K562 (cell line): ENCODE measurements around the gene CREB5. TPM values are rescaled to one million over a fixed set of nuclear protein-coding genes. Genes with fewer than 3 reads are reported as not detected.

Experiments
- ATAC-seq: fragments of 200-7000 bp; cut with Tn5 transposase; 3 replicates; pipeline ENCODE4 v1.9.1; 2020; ENCODE audit warnings: moderate library complexity
- BruUV-seq: library from RNA; stranded (reverse); fragments of 400-500 nt; replicated peaks from 2 replicates; lab custom pipeline; 2021; lab: Mats Ljungman, UMichigan
- CTCF ChIA-PET: fragments of 300-600 bp; formaldehyde crosslinking; extraction: SDS; loops from one replicate; lab custom pipeline; 2021; ENCODE audit warnings: low intra/inter-chr PET ratio; lab: Yijun Ruan, JAX
- POLR2A ChIA-PET: fragments of 300-600, 350-650 bp; sonication (Branson Sonifier 250); formaldehyde crosslinking; extraction: SDS; loops from one replicate; lab custom pipeline; 2021; ENCODE audit warnings: antibody characterized with exemption, inconsistent platforms; lab: Yijun Ruan, JAX
- DNase-seq, 4 experiments: peaks; one replicate each; pipeline versions ENCODE4 v3.0.0 to v3.0.0-alpha.2; 2011 to 2018; ENCODE audit warnings: low spot score in 3 of 4, mixed read lengths in 3 of 4; ENCODE audit errors: extremely low read depth in 1 of 4
- FAIRE-seq: peaks from 2 replicates; lab custom pipeline; 2011; peaks lifted over from hg19 to GRCh38; lab: Jason Lieb, UNC
- H2AFZ ChIP-seq: 2 replicates; pipeline ENCODE4 v1.6.0; 2011; ENCODE audit warnings: low read depth, low read length, control low read depth, inconsistent platforms
- H3K27ac ChIP-seq: fragments of 200-600 bp; 3 replicates; pipeline ENCODE4 v1.8.0; 2011; ENCODE audit warnings: low read depth, mild to moderate bottlenecking, control low read depth, inconsistent platforms, low read length, moderate library complexity, mixed read lengths; ENCODE audit errors: extremely low read depth
- H3K27me3 ChIP-seq, 2 experiments: fragments of 300-600 bp in 1 of 2; 2 replicates in 1 of 2; 3 replicates in 1 of 2; pipeline versions ENCODE4 v1.6.0 to v1.8.0; 2011; ENCODE audit warnings: inconsistent platforms in 2 of 2, low read length in 2 of 2, mild to moderate bottlenecking in 1 of 2, mixed read lengths in 1 of 2, moderate library complexity in 1 of 2; ENCODE audit not compliant: control insufficient read depth in 2 of 2, insufficient read depth in 2 of 2
- H3K36me3 ChIP-seq: fragments of 300-600 bp; 3 replicates; pipeline ENCODE4 v1.8.0; 2011; ENCODE audit warnings: mild to moderate bottlenecking, low read length, inconsistent platforms; ENCODE audit not compliant: control insufficient read depth, insufficient read depth
- H3K4me1 ChIP-seq, 2 experiments: fragments of 200-600 bp in 1 of 2; replicated peaks in 1 of 2; 2 replicates in 1 of 2; 3 replicates in 1 of 2; pipeline versions ENCODE4 v1.5.1 to v1.8.0; 2011; ENCODE audit warnings: inconsistent platforms in 2 of 2, low read length in 2 of 2, mild to moderate bottlenecking in 1 of 2, mixed read lengths in 1 of 2, moderate library complexity in 1 of 2; ENCODE audit not compliant: control insufficient read depth in 2 of 2, insufficient read depth in 2 of 2
- H3K4me2 ChIP-seq: 2 replicates; pipeline ENCODE4 v1.6.1; 2011; ENCODE audit warnings: low read length, control low read depth, inconsistent platforms, mixed read lengths; ENCODE audit not compliant: insufficient read depth
- H3K4me3 ChIP-seq: fragments of 200-600 bp; sonication (generic), shearing (Covaris generic); 2 replicates; pipeline ENCODE4 v1.5.1; 2016; ENCODE audit warnings: control low read depth, inconsistent platforms
- H3K79me2 ChIP-seq: fragments of 200-600 bp; 3 replicates; pipeline ENCODE4 v1.8.0; 2011; ENCODE audit warnings: low read length, inconsistent platforms; ENCODE audit not compliant: control insufficient read depth, insufficient read depth
- H3K9ac ChIP-seq, 2 experiments: 2 replicates each; pipeline versions ENCODE4 v1.6.0 to v1.6.1; 2011; ENCODE audit warnings: low read depth in 2 of 2, low read length in 2 of 2, control low read depth in 1 of 2, inconsistent platforms in 1 of 2, mild to moderate bottlenecking in 1 of 2, mixed read lengths in 1 of 2; ENCODE audit not compliant: insufficient read depth in 1 of 2
- H3K9me1 ChIP-seq: one replicate; pipeline ENCODE4 v1.6.0; 2011; ENCODE audit warnings: inconsistent platforms, mild to moderate bottlenecking, low read length, moderate library complexity; ENCODE audit not compliant: control insufficient read depth, insufficient read depth
- H3K9me3 ChIP-seq: replicated peaks from 2 replicates; pipeline ENCODE4 v1.5.1; 2011; ENCODE audit warnings: low read depth, low read length, inconsistent platforms; ENCODE audit not compliant: control insufficient read depth, insufficient read depth
- H4K20me1 ChIP-seq: replicated peaks from 2 replicates; pipeline ENCODE4 v1.6.1; 2011; ENCODE audit warnings: low read length, inconsistent platforms, mixed read lengths; ENCODE audit not compliant: control insufficient read depth, insufficient read depth
- TAL1 ChIP-seq: fragments of 450-650 bp; IDR thresholded peaks from 2 replicates; pipeline ENCODE4 v1.6.1; 2016; ENCODE audit warnings: mild to moderate bottlenecking
- ZBTB40 ChIP-seq, 2 experiments: fragments of 450-650 bp in 1 of 2; sonication (generic) in 1 of 2; formaldehyde crosslinking in 1 of 2; IDR thresholded peaks; 2 replicates each; pipeline versions ENCODE4 v1.7.1 to v1.9.0; 2016 to 2022; ENCODE audit warnings: inconsistent platforms in 1 of 2, mild to moderate bottlenecking in 1 of 2, missing genetic modification reagents in 1 of 2
- ZNF561 ChIP-seq: fragments of 450-650 bp; formaldehyde crosslinking; conservative IDR thresholded peaks from 2 replicates; pipeline ENCODE4 v1.4.0; 2020; ENCODE audit warnings: mild to moderate bottlenecking, moderate library complexity
- WGBS: fragments of 100-300 bp; shearing (Covaris generic); methylation state at CpG from one replicate; pipeline ENCODE4 v1.1.6; 2016; ENCODE audit warnings: low coverage, mixed read lengths; ENCODE audit not compliant: insufficient coverage; ENCODE audit errors: missing lambda C conversion rate; 5-methylcytosine and 5-hydroxymethylcytosine counted together
- in situ Hi-C: fragments of 300-500 bp; cut with MboI; formaldehyde crosslinking; loops from 4 replicates; pipeline ENCODE4 v1.15.0; 2018; ENCODE audit warnings: inconsistent platforms, mixed read lengths
- intact Hi-C: fragments of 100-400 bp; cut with micrococcal nuclease; formaldehyde crosslinking; loops from 2 replicates; pipeline ENCODE4 v1.14.2; 2022
- polyA plus RNA-seq, 8 experiments: library from polyadenylated mRNA; depleted of rRNA in 4 of 8; stranded (reverse) in 5 of 8; unstranded in 3 of 8; fragments of >200 nt; fragmentation: Nextera tagmentation in 2 of 8; fragmentation: Illumina TruSeq in 1 of 8; extraction: Ambion mirVana in 2 of 8; extraction: Trizol in 1 of 8; gene quantifications; 2 replicates each; pipeline versions ENCODE4 v1.2.1 to v1.2.3, GENCODE V29; 2011 to 2014; ENCODE audit warnings: inconsistent platforms in 1 of 8, missing spikeins in 1 of 8
- total RNA-seq, 7 experiments: library from RNA; depleted of rRNA in 6 of 7; stranded (reverse); fragments of >200 nt in 6 of 7; fragmentation: Illumina TruSeq in 2 of 7; extraction: Trizol in 2 of 7; gene quantifications; 2 replicates each; pipeline versions ENCODE4 v1.2.1 to v1.2.3, GENCODE V29; 2011 to 2021; ENCODE audit warnings: low replicate concordance in 1 of 7

The CREB5 gene
- total and polyA plus RNA-seq, 9 of the 15 experiments (the other 6 are each of a cell fraction or from before 2014, with no cell fraction given): 0.33 to 6.4 (median 1.8) TPM

DNA sequence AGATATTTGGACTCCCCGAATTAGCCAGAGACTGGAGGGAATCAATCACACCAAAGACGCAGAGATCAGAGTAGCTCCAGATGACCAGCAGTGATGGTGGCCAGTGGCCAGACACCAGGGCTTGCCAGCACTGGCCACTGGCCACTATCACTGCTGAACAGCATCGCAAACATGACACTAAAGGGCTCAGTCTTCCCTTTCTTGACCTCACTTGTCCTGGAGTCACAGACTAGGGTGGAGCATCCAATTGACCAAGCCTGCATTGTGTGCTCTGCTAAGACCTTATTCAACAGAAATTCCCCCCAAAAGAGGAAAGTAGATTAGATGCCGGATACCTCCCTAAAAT lies 234.7 kb downstream of the CREB5 start:
- intact Hi-C loops: no loop called here
- BruUV-seq: no TSS peak
- no peak for ATAC-seq

GRCh38 chr7:28649189-28649588 lies 236.9 kb downstream of the CREB5 start:
- ATAC-seq: no peak
- Histone ChIP-seq H3K27ac (no peak overlapping the region), H4K20me1 (no peaks in the 10 kb centered on the region), H2AFZ (no peak overlapping the region), H3K9me1 (no peaks in the 10 kb centered on the region), H3K4me3 (no peak overlapping the region), H3K9me3 (no peaks in the 10 kb centered on the region), H3K4me2 (no peak overlapping the region), H3K27me3 (no peaks in the 10 kb centered on the region), H3K79me2 (no peaks in the 10 kb centered on the region), H3K4me1 (no peaks in the 10 kb centered on the region), H3K9ac (no peak overlapping the region), H3K36me3 (no peaks in the 10 kb centered on the region)
- no peak for DNase-seq
- in situ Hi-C loops: no loop called here
- BruUV-seq: no TSS peak
- FAIRE-seq: no peak
- CTCF ChIA-PET: no interaction called here
- WGBS: 0% methylated on average over 1 of the region's 1 CpG
- POLR2A ChIA-PET: no interaction called here
- intact Hi-C loops: no loop called here
- TF ChIP-seq ZBTB40 (IDR thresholded peaks at IDR 0.05): peak; percentile 84
- no peak for TF ChIP-seq ZBTB40 (CRISPR knock-in tag; IDR thresholded peaks at IDR 0.05)

More for the DNA sequence above, 234.7 kb downstream of the CREB5 start:
- Histone ChIP-seq H3K9me3 (no peaks in the 10 kb centered on the region), H4K20me1 (no peaks in the 10 kb centered on the region), H3K4me3 (no peak overlapping the region), H3K27ac (no peak overlapping the region), H3K79me2 (no peaks in the 10 kb centered on the region), H3K4me1 (no peaks in the 10 kb centered on the region), H3K9me1 (no peaks in the 10 kb centered on the region), H3K4me2 (no peak overlapping the region), H2AFZ (no peak overlapping the region), H3K36me3 (no peaks in the 10 kb centered on the region), H3K27me3 (no peaks in the 10 kb centered on the region), H3K9ac (no peak overlapping the region)
- in situ Hi-C loops: no loop called here
- POLR2A ChIA-PET: no interaction called here
- CTCF ChIA-PET: no interaction called here
- DNase-seq (peak in 1 of 4 experiments; percentile 14), FAIRE-seq (no peak)
- TF ChIP-seq TAL1 (peak; percentile 7; the same call in 1 of the 2 replicates), ZNF561 (no peak)
- 16% methylated on average over 4 of the region's 4 CpGs for WGBS
